Tibial artery (tissue), 4 donors: ENCODE measurements around the gene POLD2.

ENCODE experiments used
- DNase-seq, 2 donors: peaks; one replicate each; pipeline ENCODE4 v3.0.0-alpha.2; 2019
- H3K27ac ChIP-seq, 2 donors: fragments of 200-600 bp; sonication (generic) in 1 of 2; 1 replicate in 1 of 2; 2 replicates in 1 of 2; pipeline ENCODE4 v1.5.1; 2018 to 2019; ENCODE audit warnings: mild to moderate bottlenecking in 1 of 2
- H3K27me3 ChIP-seq, 2 donors: fragments of 200-600 bp; sonication (generic) in 1 of 2; one replicate each; pipeline versions ENCODE4 v1.5.1 to v1.6.0; 2016 to 2019
- H3K36me3 ChIP-seq, 3 donors: fragments of 200-600 bp; sonication (generic) in 2 of 3; one replicate each; pipeline ENCODE4 v1.5.1; 2016 to 2019; ENCODE audit warnings: mild to moderate bottlenecking in 2 of 3
- H3K4me1 ChIP-seq, 4 donors: fragments of 200-600 bp; sonication (generic) in 2 of 4; 1 replicate in 3 of 4; 2 replicates in 1 of 4; pipeline ENCODE4 v1.5.1; 2016 to 2019
- H3K4me3 ChIP-seq, 2 donors: fragments of 200-600 bp; sonication (generic) in 1 of 2; 1 replicate in 1 of 2; 2 replicates in 1 of 2; pipeline ENCODE4 v1.5.1; 2018 to 2019; ENCODE audit warnings: mild to moderate bottlenecking in 2 of 2
- H3K9me3 ChIP-seq, 3 donors: fragments of 200-600 bp; sonication (generic) in 1 of 3; one replicate each; pipeline ENCODE4 v1.5.1; 2016 to 2019
- intact Hi-C: fragments of 100-400 bp; cut with DNase I; formaldehyde crosslinking; loops from one replicate; pipeline ENCODE4 v1.15.0; 2023; ENCODE audit warnings: low total_unique reads
- TF ChIP-seq, protein P1 (sequence below), 2 experiments: fragments of 200-600 bp in 1 of 2; fragments of 450-650 bp in 1 of 2; IDR thresholded peaks; one replicate each; pipeline ENCODE4 v1.5.1; 2017 to 2019; ENCODE audit warnings: antibody characterized with exemption in 2 of 2, mild to moderate bottlenecking in 1 of 2, moderate library complexity in 1 of 2

The POLD2 gene

DNA sequence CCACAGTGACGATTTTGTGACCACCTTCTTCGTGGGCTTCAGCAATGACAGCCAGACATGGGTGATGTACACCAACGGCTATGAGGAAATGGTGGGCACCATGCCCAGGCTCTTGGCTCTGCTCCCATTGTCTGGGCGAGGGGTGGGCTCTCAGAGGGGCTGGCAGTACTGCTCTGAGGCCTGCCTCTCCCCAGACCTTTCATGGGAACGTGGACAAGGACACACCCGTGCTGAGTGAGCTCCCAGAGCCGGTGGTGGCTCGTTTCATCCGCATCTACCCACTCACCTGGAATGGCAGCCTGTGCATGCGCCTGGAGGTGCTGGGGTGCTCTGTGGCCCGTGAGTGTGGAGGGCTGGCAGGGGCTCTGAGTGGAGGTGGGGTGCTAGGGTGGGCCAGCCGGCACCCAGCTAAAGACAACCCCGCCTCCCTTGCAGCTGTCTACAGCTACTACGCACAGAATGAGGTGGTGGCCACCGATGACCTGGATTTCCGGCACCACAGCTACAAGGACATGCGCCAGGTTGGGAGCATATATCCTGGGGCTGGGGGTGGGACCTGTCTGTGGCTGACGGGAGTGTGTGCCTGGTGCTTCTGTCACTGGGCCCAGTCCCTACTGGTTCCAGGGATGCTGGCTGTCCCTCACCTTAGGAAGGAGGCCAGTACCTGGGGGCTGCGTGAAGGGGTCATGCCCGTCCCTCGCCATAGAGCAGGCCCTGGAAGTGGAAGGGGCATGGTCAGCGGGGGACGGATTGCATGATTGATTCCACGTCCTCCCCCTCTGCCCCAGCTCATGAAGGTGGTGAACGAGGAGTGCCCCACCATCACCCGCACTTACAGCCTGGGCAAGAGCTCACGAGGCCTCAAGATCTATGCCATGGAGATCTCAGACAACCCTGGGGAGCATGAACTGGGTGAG is 12.4 kb downstream of the POLD2 start:
- peak in 1 of 2 donors; percentile 76 for DNase-seq
- H3K4me1 ChIP-seq = peaks cover 10 to 86% (median 83%) of the 10 kb centered on the region in 4 donors
- peaks cover 31 to 91% (median 82%) of the 10 kb centered on the region in 3 donors for H3K36me3 ChIP-seq
- no peaks in the 10 kb centered on the region for H3K27me3 ChIP-seq
- peak overlapping the region; percentile 98 to 100 for H3K27ac ChIP-seq
- no peaks in the 10 kb centered on the region for H3K9me3 ChIP-seq
- intact Hi-C loops = no loop called here
- no peak overlapping the region for H3K4me3 ChIP-seq
- TF ChIP-seq, protein P1, sequence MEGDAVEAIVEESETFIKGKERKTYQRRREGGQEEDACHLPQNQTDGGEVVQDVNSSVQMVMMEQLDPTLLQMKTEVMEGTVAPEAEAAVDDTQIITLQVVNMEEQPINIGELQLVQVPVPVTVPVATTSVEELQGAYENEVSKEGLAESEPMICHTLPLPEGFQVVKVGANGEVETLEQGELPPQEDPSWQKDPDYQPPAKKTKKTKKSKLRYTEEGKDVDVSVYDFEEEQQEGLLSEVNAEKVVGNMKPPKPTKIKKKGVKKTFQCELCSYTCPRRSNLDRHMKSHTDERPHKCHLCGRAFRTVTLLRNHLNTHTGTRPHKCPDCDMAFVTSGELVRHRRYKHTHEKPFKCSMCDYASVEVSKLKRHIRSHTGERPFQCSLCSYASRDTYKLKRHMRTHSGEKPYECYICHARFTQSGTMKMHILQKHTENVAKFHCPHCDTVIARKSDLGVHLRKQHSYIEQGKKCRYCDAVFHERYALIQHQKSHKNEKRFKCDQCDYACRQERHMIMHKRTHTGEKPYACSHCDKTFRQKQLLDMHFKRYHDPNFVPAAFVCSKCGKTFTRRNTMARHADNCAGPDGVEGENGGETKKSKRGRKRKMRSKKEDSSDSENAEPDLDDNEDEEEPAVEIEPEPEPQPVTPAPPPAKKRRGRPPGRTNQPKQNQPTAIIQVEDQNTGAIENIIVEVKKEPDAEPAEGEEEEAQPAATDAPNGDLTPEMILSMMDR (IDR thresholded peaks at IDR 0.05) = no peak

DNA sequence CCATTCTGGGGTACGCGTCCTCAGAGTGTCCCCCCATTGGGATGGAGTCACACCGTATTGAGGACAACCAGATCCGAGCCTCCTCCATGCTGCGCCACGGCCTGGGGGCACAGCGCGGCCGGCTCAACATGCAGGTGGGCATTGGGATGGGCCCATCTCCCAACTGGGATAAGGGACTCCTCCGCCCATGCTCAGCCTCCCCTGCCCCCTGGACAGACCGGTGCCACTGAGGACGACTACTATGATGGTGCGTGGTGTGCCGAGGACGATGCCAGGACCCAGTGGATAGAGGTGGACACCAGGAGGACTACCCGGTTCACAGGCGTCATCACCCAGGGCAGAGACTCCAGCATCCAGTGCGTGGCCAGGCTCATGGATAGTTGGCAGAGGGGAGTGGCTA is 13.4 kb downstream of the POLD2 start:
- no peaks in the 10 kb centered on the region for H3K27me3 ChIP-seq
- peaks cover 12 to 91% (median 85%) of the 10 kb centered on the region in 4 donors for H3K4me1 ChIP-seq
- DNase-seq = no peak
- peaks cover 31 to 82% (median 81%) of the 10 kb centered on the region in 3 donors for H3K36me3 ChIP-seq
- H3K27ac ChIP-seq = peak overlapping the region; percentile 98 to 100
- no peaks in the 10 kb centered on the region for H3K9me3 ChIP-seq
- intact Hi-C loops = no loop called here
- no peak overlapping the region for H3K4me3 ChIP-seq
- TF ChIP-seq, protein P1 (IDR thresholded peaks at IDR 0.05) = no peak

GRCh38 chr7:44108768-44109750 is 14.3 kb downstream of the POLD2 start:
- DNase-seq = no peak
- intact Hi-C loops = no loop called here
- no peaks in the 10 kb centered on the region for H3K9me3 ChIP-seq
- H3K27me3 ChIP-seq = no peaks in the 10 kb centered on the region
- H3K27ac ChIP-seq = peak overlapping the region; percentile 98 to 100
- H3K4me3 ChIP-seq = peak overlapping the region in 1 of 2 donors; percentile 58
- peaks cover 25 to 75% (median 72%) of the 10 kb centered on the region in 3 donors for H3K36me3 ChIP-seq
- TF ChIP-seq, protein P1 (IDR thresholded peaks at IDR 0.05) = no peak
- peaks cover 12 to 92% (median 76%) of the 10 kb centered on the region in 4 donors for H3K4me1 ChIP-seq

DNA sequence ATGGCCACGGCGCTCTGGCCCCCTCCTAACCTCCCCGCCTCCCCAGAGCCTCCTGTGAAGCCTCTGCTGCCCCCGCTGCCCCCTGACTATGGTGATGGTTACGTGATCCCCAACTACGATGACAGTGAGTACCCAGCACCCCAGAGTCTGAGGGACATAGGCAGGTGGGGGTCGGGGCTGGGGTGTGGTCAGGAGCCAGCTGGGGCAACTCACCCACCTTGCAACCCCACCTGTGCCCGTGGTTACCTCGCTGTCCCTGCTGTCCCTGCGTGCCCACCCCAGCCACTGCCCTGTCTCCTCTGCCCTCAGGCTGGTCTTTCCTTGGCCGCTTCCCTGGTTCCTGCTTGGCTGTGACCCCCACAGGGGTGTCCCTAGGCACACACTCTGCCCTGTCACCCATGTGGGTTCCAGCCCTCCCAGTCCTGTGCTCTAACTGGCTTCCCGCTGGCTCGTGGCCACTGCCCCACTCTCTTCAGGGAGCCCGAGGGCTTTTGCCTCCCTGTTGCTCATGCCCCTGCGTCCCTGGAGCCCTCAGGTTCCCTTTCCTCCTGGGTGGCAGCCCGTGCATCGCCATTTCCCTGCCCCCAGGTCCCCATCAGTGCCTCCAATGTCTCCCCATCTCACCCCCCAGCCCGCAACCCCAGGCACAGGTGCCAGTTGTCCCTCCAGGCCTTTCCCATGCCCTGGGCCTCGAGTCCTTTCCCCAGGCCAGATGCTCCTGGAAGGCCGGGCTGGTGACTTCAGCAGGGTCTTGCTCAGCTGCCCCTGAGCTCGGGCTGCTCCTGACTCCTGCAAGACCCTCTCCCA is 15.2 kb downstream of the POLD2 start:
- no peak for DNase-seq
- Histone ChIP-seq H3K27me3 (no peaks in the 10 kb centered on the region), H3K27ac (peak overlapping the region; percentile 98 to 100), H3K4me3 (peak overlapping the region; percentile 52 to 58), H3K36me3 (peaks cover 25 to 66% (median 63%) of the 10 kb centered on the region in 3 donors), H3K4me1 (peaks cover 12 to 100% (median 84%) of the 10 kb centered on the region in 4 donors), H3K9me3 (no peaks in the 10 kb centered on the region)
- intact Hi-C loops = no loop called here
- TF ChIP-seq, protein P1 (IDR thresholded peaks at IDR 0.05) = no peak
